SH-SY5Y (cell line): ENCODE results near the gene ZMYND12.

Source experiments
- GATA2 ChIP-seq: IDR thresholded peaks from 2 replicates; pipeline ENCODE4 v1.6.1; 2011; ENCODE audit warnings: mild to moderate bottlenecking, low read depth, low read length
- GATA3 ChIP-seq: IDR thresholded peaks from 2 replicates; pipeline ENCODE4 v1.6.1; 2011; ENCODE audit warnings: low read depth, mild to moderate bottlenecking, low read length, moderate library complexity

ZMYND12 gene

DNA sequence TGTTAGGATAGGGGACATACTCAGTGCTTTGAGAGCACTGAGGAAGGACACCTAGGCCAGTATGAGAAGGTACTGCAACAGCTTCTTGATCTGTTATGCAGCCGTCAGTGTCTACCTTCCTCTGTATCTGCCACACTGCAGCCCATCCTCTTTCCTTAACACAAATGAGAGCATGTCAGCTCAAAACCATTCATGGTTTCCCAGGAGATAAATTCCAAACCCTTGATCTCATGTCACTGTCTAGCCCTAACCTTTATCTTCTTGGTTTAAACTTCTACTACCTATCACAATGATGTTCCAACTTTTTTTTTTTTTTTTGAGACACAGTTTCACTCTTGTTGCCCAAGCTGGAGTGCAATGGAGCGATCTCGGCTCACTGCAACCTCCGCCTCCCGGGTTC lies 1.4 kb downstream of the ZMYND12 start:
- TF ChIP-seq GATA3: no peak
- no peak for TF ChIP-seq GATA2

GRCh38 chr1:42453386-42453785 lies 2.4 kb downstream of the ZMYND12 start:
- TF ChIP-seq GATA2 (no peak), GATA3 (no peak)

GRCh38 chr1:42450061-42450460 lies 5.8 kb downstream of the ZMYND12 start:
- TF ChIP-seq GATA3 (no peak), GATA2 (no peak)

DNA sequence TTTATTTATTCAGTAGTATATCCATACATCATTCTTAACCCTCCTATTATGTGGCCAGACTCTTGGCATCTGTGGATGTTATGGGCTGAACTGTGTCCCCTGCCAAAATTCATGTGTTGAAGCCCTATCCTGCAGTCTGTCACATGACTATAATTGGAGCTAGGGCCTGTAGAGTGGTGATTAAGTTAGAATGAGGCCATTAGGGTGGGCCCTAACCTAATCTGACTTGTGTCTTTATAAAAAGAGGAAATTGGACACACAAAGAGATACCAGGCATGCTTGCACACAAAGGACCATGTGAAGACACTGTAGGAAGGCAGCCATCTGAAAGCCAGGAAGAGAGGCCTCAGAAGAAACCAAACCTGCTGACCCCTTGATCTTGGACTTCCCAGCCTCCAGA lies 6.6 kb downstream of the ZMYND12 start:
- no peak for TF ChIP-seq GATA2
- no peak for TF ChIP-seq GATA3

DNA sequence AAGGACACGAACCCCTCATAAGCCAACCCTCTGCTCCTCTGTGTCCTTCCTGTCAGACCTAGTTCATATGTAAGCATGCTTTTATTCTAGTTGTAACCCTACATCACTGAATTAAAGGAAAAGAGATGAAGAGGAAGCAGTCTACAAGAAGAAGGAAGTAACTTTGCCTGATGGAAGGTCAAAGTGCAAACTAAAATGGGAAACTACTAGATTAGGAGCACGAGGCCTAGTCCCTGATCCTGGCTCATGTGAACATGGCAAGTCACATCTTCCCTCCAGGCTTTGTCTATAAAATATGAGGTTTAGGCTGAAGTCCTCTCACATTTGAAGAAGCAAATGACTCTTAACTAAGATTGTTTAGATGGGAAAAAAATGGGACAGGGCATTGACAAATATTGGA lies 13.2 kb downstream of the ZMYND12 start:
- TF ChIP-seq GATA2 (no peak), GATA3 (no peak)

DNA sequence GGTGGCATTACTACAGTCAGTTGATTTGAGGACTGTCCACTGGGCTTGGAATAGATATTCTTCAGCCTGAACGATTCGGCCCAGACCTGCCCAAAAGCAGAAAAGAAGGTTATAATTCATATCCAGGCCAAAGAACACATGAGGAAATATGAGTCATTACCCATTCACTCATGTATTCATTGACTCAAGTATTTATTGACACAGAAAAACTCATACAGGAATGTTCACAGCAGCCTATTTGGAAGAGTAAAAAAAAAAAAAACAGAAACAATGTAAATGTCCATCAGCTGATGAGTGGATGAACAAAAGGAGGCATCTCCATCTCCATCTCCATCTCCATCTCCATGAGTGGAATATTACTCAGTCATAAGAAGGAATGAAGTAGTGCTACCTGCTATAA lies 15.9 kb downstream of the ZMYND12 start:
- TF ChIP-seq GATA3 (no peak), GATA2 (no peak)

- TF ChIP-seq GATA2 (no peak), GATA3 (no peak)
These were observed 21.5 kb downstream of the ZMYND12 start for GRCh38 chr1:42434340-42434739.

DNA sequence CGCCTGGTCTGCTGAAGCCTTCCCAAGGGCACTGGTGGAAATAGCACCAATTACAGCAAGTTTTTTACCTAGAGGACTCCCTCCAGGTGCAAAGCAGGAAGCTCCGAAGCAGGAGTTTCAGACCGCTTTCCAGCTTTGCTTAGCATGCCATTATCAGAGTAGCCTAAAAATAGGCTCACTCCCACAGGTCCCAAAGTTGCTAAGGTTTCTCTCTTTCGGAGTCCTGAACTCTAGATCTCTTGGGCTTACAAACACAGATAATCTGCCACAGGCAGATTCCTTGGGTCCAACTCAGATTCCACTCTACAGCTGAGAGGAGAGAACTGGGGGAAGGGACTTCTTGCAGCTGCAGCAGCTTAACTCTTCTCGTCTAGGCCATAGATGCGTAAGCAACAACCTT lies 22.5 kb downstream of the ZMYND12 start:
- TF ChIP-seq GATA2: no peak
- no peak for TF ChIP-seq GATA3

GRCh38 chr1:42432714-42433113 lies 23.1 kb downstream of the ZMYND12 start:
- TF ChIP-seq GATA2 (no peak), GATA3 (no peak)

DNA sequence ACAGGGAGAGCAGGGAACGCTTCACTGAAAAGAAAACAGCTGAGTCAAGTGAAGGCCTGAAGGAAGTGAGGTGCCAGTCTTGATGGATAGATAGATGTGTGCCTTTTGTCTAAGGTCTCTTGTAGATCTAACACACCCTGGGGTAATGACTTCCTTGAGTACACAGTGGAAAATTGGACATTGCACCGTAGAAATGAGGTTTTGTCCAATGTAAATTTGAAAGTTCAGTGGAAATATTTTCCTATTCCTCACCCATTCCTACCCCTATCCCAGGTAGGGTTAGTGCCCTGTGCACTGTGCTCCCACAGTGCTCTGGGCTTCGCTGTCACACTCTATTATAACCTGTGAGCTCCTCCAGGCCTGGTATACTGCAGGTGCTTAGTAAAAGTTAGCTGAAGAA lies 24.3 kb downstream of the ZMYND12 start:
- TF ChIP-seq GATA2: no peak
- no peak for TF ChIP-seq GATA3

- no peak for TF ChIP-seq GATA3
- no peak for TF ChIP-seq GATA2
These were observed 25.3 kb downstream of the ZMYND12 start for GRCh38 chr1:42430286-42431135.

- no peak for TF ChIP-seq GATA2
These were observed 26.2 kb downstream of the ZMYND12 start for GRCh38 chr1:42429603-42430002.

DNA sequence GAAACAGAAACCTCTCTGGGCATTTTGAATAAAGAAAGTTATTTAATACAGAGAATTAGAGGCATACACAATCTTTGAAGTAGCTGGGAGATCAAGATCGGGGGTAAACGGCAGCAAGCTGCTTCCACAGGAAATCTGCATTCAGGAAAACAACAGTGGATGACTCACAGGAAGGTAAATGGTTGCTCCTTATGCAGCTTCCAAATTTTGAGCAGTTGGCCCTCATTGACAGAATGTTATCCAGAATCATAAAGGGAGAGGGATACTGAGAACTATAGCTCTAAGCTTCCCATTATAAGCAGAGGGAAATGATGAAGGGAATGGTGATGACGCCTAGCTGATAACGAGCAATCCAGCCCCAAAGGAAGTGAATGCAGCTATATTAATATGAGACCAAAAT lies 28.6 kb downstream of the ZMYND12 start:
- TF ChIP-seq GATA3 (no peak), GATA2 (no peak)

GRCh38 chr1:42424201-42424600 lies 31.6 kb downstream of the ZMYND12 start:
- TF ChIP-seq GATA2: no peak
- no peak for TF ChIP-seq GATA3

- TF ChIP-seq GATA2 (no peak), GATA3 (no peak)
These were observed 32.1 kb downstream of the ZMYND12 start for GRCh38 chr1:42423681-42424080.

DNA sequence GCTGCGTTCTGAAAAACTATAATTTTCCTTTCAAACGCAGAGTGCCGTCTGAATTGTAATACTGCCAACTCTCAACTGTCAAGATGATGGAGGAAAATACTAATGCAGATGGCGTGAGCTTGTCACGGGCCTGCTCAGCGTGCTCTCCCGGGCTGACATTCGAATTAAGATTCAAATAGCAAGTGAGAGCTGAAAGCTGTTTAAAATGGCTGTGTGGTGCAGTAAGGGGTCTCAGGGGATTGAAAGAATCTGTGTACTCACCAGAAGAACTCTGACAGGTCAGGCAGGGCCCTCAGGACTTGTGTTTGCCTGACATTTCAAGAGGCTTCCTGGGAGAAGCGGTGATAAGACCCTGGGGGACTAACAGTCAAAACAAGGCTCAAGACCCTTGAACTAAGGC lies 33.1 kb downstream of the ZMYND12 start:
- no peak for TF ChIP-seq GATA3
- TF ChIP-seq GATA2: no peak
